ENCODE results near the gene MRPL46.

DNA sequence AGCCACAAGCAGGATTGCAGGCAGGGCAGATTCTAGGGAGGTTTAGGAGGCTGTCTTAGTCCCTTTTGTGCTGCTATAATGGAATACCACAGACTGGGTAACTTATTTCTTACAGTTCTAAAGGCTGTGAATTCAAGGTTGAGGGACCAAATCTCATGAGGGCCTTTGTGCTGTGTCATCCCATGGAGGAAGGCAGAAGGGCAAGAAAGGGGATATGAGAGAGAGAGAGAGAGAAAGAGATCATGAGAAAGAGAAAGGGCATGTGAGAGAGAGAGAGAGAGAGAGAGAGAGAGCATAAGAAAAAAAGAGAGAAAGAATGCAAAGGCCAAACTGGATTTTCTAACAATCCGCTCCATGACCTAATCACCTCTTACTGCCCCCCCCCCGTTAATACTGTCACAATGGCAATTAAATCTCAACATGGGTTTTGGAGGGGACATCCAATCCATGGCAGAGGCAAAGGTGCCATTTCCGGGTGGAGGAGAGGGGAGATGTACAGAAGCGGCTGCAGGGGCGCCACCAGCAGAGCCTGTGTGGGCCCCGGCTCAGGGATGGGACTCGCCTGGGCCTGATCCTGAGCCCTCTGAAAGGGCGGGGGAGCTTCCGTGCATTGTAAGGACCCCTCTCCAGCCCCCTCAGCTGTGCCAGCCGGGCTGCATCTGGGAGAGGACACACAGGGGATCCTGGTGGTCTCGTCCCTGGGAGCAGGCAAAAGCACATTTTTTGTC, 20.8 kb upstream of the MRPL46 start:
- no peak for TF ChIP-seq YY1 (IDR thresholded peaks at IDR 0.05; ENCODE audit: insufficient read depth, insufficient read length)
- TF ChIP-seq ZNF274 (IDR thresholded peaks at IDR 0.05; ENCODE audit: low read depth, low read length), result no peak
- TF ChIP-seq SUZ12 (IDR thresholded peaks at IDR 0.05; ENCODE audit: extremely low read depth, insufficient read depth, insufficient read length), result no peak

All from NT2/D1 (cell line).